Stromal cell of bone marrow (primary cell): ENCODE data around the gene STRIP1.

Source experiments
- DNase-seq: peaks from one replicate; pipeline ENCODE4 v3.0.0-alpha.2; 2012; ENCODE audit warnings: low read depth

STRIP1 gene

GRCh38 chr1:110034451-110035235, at the start of gene STRIP1:
Gene STRIP1, plus strand, starts transcription at chr1:110034624. Its CDS starts 14 bp downstream, at chr1:110034638.
- peak; percentile 96 for DNase-seq

- no peak for DNase-seq
Measured at GRCh38 chr1:109985247-109986053, 49.0 kb upstream of the STRIP1 start.

DNA sequence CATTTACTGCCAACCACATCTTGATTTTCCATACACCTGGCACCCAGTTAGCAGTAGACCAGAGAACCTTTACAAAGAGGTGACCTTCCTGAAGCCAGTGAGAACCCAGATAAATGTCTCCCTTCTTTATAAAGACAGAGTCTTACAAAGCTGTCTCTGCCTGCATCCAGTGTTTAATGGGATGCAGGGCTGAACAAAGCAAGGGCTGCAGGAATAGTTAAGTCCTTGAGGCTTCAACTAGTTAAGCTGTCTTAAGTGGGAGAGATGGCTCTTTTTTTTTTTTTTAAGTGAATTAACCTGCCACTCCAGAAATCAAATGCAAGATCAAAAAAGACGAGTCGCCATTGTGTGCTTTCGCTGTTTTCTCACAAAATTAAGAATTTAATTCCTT, 48.4 kb upstream of the STRIP1 start:
- no peak for DNase-seq

DNA sequence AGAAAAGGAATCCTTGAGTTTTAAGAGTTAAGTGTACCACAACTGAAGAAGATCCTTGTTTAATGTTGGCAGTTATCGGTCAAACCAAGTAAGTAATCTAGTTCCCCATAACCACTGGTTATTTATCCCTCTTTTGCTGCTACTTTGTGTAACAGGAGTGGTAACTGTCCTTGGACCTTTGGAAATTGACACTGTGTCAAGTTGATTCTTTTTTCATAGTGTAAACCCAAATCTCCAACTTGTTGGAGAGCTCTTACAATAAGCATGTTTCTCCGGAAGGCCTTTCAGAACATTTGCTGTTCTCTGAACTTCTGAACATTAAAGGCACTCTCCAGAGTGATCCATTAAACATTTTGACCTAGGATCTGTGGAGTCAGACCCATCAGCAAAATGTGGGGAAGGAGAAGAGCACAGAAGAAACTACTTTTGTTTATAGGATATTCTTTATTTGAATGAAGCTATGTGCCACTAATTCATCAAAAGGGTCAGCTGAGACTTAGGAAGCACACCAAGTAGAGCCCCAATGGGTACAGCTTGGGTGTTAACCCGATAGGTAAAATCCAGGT, 46.0 kb upstream of the STRIP1 start:
- DNase-seq: no peak

GRCh38 chr1:109989506-109990301, 44.7 kb upstream of the STRIP1 start:
- no peak for DNase-seq

DNA sequence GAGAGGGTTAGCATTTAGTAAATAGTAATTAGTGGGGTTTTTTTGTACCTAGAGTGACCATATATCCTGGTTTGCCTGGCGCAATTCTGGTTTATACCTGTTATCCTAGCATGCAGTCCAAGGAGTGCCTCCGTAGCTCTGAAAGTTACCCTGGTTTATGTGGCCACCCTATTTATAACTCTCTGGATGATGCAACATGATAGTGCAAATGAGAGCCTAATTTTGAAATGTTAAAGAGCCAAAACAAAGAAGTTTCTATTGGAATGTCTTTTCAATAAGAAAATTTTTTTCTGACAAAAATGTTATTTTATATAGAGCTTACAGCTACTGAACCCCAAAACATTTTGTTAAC, 44.1 kb upstream of the STRIP1 start:
- DNase-seq: no peak

DNA sequence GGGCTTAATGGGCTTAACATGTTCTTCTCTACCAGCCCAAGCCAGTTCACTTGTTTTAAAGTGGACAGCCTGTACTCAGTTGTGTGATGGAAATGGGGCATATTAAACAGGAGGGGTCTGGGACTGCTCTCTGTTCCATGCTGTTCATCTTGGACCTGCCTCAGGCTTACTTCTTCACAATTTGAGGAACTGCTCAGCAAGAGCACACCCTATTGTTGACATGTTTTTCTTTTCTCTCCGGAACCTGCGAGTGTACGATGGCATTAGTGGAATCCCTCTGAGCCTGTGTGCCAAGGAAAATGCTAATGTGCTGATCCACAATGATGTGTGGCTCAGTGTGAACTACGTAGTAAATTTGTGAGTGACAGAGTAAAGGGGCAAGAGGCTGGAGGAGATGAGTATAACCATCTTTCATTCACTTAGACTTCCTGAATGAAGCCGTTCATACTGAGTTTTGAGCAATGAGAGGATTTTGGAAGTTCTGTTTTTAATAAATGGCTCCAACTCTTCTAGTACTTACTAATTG, 43.0 kb upstream of the STRIP1 start:
- DNase-seq: no peak

DNA sequence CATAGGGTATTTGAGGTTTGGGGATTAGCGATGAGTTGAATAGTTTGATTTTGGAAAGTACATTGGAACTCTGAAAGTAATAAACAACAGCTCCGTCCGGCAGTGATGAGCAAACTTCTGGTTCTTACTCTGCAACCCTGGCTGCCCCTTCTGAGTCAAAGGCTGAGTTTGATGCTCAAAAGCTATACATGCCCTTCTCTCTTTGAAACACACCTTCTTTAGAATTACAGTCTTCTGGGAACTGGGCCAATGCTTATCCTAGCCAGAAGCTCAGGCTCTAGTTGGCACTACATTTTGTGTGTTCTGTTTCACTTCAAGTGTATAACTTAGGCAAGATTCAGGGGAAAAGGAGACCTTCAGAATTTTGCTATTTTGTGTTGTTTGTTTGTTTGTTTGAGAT, 40.5 kb upstream of the STRIP1 start:
- DNase-seq: no peak

DNA sequence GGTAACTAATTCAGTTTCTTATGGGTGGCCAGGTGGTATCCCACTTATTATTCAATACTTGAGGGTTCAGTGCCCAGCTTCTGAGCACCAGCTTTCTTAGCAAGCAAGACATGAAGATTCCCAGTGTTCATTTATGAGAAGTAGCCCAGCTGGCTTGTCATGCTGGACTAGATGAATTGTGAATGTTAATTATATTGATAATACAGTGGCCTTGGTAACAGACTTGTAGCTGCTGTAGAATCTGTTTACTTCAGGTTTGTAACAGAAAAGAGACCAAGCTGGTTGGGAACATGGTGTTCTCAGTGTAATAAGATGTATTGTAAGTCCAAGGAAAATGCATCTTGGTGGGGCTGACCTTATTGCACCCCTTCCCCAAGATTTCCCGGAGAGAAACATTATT, 39.8 kb upstream of the STRIP1 start:
- no peak for DNase-seq

GRCh38 chr1:109995536-109995935, 38.9 kb upstream of the STRIP1 start:
- no peak for DNase-seq

GRCh38 chr1:109996476-109996875, 37.9 kb upstream of the STRIP1 start:
- no peak for DNase-seq

- no peak for DNase-seq
Measured at GRCh38 chr1:109997204-109997866, 37.1 kb upstream of the STRIP1 start.

DNA sequence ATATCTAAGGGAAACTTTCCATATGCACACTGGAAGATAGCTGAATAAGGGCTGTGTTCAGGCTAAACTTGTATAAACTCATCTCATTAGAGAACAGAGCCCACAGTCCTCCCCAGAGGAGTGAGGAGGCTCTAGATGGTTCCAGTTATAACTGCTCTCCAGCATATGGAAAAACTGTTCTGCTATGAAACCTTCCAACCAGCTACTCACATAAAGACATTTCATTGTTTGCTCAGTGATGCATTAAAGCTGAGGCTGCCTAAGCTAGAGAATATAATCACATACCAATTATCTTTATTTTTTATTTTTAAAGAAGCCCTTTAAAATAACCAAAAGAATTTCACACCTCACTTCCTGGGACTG, 36.6 kb upstream of the STRIP1 start:
- no peak for DNase-seq

GRCh38 chr1:110002695-110003094, 31.7 kb upstream of the STRIP1 start:
- no peak for DNase-seq

- DNase-seq: peak; percentile 97
Measured at GRCh38 chr1:110003747-110004428, 30.5 kb upstream of the STRIP1 start.

DNA sequence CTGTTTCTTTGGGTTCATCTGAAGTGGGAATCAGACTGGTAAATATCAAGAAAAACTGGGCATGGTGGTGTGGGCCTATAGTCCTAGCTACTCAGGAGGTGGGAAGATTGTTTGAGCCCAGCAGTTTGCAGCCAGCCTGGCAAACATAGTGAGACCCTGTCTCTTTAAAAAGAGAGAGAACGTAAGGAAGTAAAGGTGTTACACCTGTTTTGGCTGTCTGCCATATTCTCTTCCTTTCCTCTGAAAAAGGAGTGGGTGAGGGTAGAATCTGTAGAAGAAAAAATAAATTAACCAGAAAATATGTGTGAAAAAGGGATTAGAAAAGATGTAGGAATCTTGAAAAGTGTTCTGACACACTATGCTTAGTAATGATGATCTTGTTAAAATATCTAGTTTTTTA, 29.8 kb upstream of the STRIP1 start:
- no peak for DNase-seq

DNA sequence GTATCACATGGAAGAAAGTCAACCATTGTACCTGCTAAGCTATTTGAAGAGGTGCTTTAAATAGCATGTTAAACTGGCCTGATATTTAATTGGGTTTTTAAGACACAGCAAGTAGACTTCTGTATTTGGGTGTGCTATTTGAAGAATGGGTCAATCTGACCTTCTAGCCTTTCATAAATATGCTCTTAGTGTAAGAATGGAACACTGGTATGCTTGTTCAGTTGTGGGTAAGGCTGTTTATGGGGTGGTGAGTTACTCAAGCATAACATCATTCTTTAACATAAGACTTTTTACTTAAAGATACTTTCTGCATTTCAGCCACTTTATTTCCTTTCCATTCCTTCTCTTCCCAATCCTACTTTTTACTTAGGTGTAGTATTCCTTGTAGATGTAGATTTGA, 28.5 kb upstream of the STRIP1 start:
- DNase-seq: no peak

- DNase-seq: no peak
Measured at GRCh38 chr1:110006516-110006915, 27.9 kb upstream of the STRIP1 start.

DNA sequence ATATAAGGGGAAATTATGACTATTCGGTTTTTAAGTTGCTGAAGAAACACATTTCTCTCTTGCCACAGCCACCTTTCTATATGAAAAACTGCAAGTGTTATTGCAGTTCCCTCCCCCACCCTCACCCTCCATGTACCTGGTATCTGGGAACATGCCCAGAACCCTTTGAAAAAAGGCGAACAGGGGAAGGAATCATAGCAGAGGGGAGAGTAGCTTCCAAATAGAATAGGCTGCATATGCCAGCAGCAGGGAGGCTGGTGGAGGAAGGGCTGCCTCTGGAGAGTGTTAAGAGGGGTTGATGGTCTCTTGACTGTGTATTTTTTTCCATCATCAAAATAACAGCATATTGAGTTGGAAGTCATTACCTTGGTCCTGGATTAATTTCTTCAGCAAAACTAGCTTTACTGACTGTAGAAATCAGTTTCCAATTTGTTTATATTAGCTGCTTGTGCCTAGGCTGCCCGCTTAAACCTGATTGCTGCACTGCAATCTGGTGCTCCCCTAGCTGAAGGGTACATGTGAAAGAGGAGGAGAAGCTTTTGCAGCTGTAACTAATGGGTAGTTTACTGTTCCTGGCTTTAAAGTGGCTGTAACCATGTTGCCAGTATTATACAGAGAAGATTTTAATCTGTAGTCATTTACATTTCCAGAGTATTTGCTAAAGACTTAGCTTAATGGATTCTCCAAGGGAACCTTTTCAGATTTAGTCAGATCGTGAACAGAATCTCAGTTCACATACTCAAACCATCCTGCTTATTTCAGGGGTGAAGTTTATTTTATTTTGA, 27.2 kb upstream of the STRIP1 start:
- DNase-seq: no peak

DNA sequence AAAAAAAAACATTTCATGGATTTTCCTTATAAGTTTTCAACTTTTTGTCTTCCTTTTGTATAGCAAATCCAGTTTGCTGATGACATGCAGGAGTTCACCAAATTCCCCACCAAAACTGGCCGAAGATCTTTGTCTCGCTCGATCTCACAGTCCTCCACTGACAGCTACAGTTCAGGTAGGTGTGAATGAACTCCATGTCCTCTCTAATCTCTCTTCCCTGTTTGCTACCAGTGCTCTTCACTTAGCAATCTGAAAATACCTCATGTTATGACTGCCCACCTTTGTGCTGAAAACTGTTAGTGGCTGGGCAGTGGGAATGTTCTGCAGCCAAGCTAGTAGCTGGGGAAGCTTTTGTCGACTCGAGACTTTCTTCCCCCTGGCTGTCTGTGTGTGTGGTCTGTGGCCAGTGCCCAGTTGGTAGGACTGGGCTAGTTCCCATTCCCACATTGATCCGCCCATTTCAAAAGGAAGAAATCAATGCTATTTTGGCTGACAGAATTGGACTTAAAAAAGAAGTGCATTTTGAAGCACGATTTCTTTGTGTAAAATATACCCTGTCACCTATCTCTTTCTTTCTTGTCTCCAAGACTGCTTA, 25.4 kb upstream of the STRIP1 start:
- no peak for DNase-seq
